HEK293T (cell line): ENCODE data around the gene ADRA2A.

Experiments
- ARNT ChIP-seq: fragments of 450-650 bp; IDR thresholded peaks from 2 replicates; pipeline ENCODE4 v1.6.1; 2017; ENCODE audit warnings: mild to moderate bottlenecking
- BHLHE40 ChIP-seq: fragments of 450-650 bp; IDR thresholded peaks from 2 replicates; pipeline ENCODE4 v1.6.1; 2016; ENCODE audit warnings: mild to moderate bottlenecking, moderate library complexity, borderline replicate concordance
- CTBP1 ChIP-seq: fragments of 450-650 bp; IDR thresholded peaks from 2 replicates; pipeline ENCODE4 v1.6.1; 2016; ENCODE audit warnings: borderline replicate concordance
- ELF4 ChIP-seq: fragments of 450-650 bp; IDR thresholded peaks from 2 replicates; pipeline ENCODE4 v1.6.1; 2017; ENCODE audit warnings: antibody characterized with exemption
- FOXA1 ChIP-seq: fragments of 450-650 bp; IDR thresholded peaks from 2 replicates; pipeline ENCODE4 v1.6.1; 2016; ENCODE audit warnings: mild to moderate bottlenecking
- FOXM1 ChIP-seq: fragments of 450-650 bp; IDR thresholded peaks from 2 replicates; pipeline ENCODE4 v1.6.1; 2017; ENCODE audit warnings: mild to moderate bottlenecking, borderline replicate concordance
- HDGF ChIP-seq: fragments of 450-650 bp; IDR thresholded peaks from 2 replicates; pipeline ENCODE4 v1.6.1; 2017; ENCODE audit warnings: antibody characterized with exemption, borderline replicate concordance
- LEF1 ChIP-seq: fragments of 450-650 bp; IDR thresholded peaks from 2 replicates; pipeline ENCODE4 v1.6.1; 2017; ENCODE audit warnings: mild to moderate bottlenecking, borderline replicate concordance
- NFRKB ChIP-seq: fragments of 450-650 bp; IDR thresholded peaks from 2 replicates; pipeline ENCODE4 v1.6.1; 2016; ENCODE audit warnings: mild to moderate bottlenecking, moderate library complexity
- SP1 ChIP-seq: fragments of 450-650 bp; IDR thresholded peaks from 2 replicates; pipeline ENCODE4 v1.6.1; 2017
- SUZ12 ChIP-seq: fragments of 450-650 bp; IDR thresholded peaks from 2 replicates; pipeline ENCODE4 v1.6.1; 2016; ENCODE audit warnings: mild to moderate bottlenecking
- TARDBP ChIP-seq: fragments of 450-650 bp; IDR thresholded peaks from 2 replicates; pipeline ENCODE4 v1.6.1; 2016
- TF ChIP-seq, protein P1 (sequence below): fragments of 450-650 bp; IDR thresholded peaks from 2 replicates; pipeline ENCODE4 v1.6.1; 2016

DNA sequence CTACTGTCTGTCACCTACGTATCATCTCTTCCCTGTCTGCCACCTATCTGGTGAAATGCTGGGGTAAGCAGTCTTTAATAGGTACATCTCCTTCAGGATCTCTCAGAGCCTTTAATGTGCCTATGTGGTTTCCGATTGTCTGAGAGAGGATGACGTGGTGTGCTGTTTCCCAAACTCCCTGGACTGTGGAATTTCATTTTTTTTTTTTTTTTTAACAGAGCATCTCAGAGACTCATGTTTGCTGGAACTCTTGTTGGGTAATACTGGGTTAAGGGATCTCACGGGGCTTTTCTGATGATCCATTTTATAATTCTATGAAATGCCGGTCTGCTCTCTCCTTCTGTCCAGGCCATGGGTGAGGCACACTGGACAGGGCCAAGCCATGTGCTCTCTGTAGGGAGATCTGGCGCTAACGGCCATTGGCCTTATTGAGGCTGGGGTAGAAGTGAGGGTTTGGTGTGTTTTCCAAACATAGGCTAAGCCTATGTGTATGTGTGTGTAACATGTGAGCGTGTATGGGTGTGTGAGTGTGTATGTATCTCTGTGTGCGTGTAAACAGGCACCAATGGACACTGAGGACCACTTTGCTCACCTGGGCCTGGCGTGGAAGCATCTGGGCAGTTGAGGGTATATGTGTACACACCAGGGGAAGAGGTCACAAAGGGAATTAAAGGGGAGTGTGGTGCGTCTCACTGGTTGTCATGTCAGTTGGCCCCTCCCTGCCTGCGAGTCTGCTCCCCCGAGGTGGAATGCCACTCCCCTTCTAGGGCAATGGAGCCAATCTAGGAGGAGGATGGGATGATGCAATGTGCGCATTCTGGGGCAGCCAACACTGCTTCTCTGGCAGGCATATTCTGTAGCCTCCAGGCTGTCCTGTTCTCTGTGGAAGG lies 7.8 kb downstream of the ADRA2A start:
- TF ChIP-seq NFRKB: no peak
- TF ChIP-seq BHLHE40: no peak
- no peak for TF ChIP-seq SUZ12
- TF ChIP-seq HDGF: no peak
- no peak for TF ChIP-seq ELF4
- TF ChIP-seq, protein P1, sequence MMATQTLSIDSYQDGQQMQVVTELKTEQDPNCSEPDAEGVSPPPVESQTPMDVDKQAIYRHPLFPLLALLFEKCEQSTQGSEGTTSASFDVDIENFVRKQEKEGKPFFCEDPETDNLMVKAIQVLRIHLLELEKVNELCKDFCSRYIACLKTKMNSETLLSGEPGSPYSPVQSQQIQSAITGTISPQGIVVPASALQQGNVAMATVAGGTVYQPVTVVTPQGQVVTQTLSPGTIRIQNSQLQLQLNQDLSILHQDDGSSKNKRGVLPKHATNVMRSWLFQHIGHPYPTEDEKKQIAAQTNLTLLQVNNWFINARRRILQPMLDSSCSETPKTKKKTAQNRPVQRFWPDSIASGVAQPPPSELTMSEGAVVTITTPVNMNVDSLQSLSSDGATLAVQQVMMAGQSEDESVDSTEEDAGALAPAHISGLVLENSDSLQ: no peak
- no peak for TF ChIP-seq LEF1
- TF ChIP-seq SP1: no peak
- no peak for TF ChIP-seq FOXM1
- TF ChIP-seq ARNT: no peak
- no peak for TF ChIP-seq TARDBP
- TF ChIP-seq CTBP1: no peak
- no peak for TF ChIP-seq FOXA1
